ENCODE measurements around the gene PTPRN2.

GRCh38 chr7:158498443-158499081 is 89.1 kb downstream of the PTPRN2 start:
- TF ChIP-seq CTCF (IDR thresholded peaks at IDR 0.05) (no peak), GABPA (IDR thresholded peaks at IDR 0.05; ENCODE audit: low read depth) (no peak)
